ENCODE measurements around the gene NACAD.

DNA sequence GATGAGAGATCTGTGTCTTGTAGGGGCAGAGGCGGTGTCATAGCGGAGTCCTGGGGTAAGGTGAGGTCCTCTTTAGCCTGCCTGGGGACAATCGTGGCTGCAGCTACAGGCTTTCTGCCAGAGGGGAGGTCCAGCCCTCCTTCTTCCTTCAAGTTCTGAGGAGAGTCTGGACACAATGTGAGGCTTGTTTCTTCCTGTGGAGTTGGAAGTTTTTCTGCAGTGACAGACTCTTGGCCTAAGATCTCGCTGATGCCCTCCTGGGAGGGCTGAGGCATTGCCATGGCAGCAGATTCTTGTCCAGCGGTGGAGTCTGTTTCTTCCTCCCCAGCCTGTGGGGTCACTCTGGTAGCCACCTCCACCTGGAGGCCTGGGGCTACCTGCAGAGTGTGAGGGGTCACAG, 4.4 kb downstream of the NACAD start:
- TF ChIP-seq, protein P1, sequence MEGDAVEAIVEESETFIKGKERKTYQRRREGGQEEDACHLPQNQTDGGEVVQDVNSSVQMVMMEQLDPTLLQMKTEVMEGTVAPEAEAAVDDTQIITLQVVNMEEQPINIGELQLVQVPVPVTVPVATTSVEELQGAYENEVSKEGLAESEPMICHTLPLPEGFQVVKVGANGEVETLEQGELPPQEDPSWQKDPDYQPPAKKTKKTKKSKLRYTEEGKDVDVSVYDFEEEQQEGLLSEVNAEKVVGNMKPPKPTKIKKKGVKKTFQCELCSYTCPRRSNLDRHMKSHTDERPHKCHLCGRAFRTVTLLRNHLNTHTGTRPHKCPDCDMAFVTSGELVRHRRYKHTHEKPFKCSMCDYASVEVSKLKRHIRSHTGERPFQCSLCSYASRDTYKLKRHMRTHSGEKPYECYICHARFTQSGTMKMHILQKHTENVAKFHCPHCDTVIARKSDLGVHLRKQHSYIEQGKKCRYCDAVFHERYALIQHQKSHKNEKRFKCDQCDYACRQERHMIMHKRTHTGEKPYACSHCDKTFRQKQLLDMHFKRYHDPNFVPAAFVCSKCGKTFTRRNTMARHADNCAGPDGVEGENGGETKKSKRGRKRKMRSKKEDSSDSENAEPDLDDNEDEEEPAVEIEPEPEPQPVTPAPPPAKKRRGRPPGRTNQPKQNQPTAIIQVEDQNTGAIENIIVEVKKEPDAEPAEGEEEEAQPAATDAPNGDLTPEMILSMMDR (IDR thresholded peaks at IDR 0.05; ENCODE audit: borderline replicate concordance, extremely low read depth, low read length, poor library complexity, severe bottlenecking): no peak
- no peak for TF ChIP-seq EZH2 (IDR thresholded peaks at IDR 0.05; ENCODE audit: borderline replicate concordance, low read depth, low read length, severe bottlenecking)
